Embryonic facial prominence (tissue), 1 donor: Measurements from ENCODE around the gene KRTAP12-4.
"Not testable (repeated sequence)": the region's sequence is repeated elsewhere in the genome, so short reads cannot be mapped to it uniquely, and the experiment has no call there.

Experiments
- DNase-seq: peaks from one replicate; pipeline ENCODE4 v3.0.0-alpha.2; 2016; ENCODE audit errors: extremely low spot score

The KRTAP12-4 gene

GRCh38 chr21:44632067-44632466, 22.4 kb downstream of the KRTAP12-4 start:
- DNase-seq, result no peak

- DNase-seq, result no peak
Observed at GRCh38 chr21:44630440-44630839, 24.0 kb downstream of the KRTAP12-4 start.

GRCh38 chr21:44628707-44629391, 25.6 kb downstream of the KRTAP12-4 start:
- no peak for DNase-seq

GRCh38 chr21:44627831-44628233, 26.6 kb downstream of the KRTAP12-4 start:
- not testable (repeated sequence) for DNase-seq

GRCh38 chr21:44627181-44627822, 27.2 kb downstream of the KRTAP12-4 start:
- not testable (repeated sequence) for DNase-seq

GRCh38 chr21:44626673-44627143, 27.8 kb downstream of the KRTAP12-4 start, which contains the start of gene KRTAP10-9:
KRTAP10-9 (plus strand) TSS chr21:44627093; CDS start chr21:44627172, 79 bp downstream.
- no peak for DNase-seq

GRCh38 chr21:44626262-44626661, 28.2 kb downstream of the KRTAP12-4 start:
- no peak for DNase-seq

- DNase-seq, result no peak
Observed at GRCh38 chr21:44625756-44626155, 28.7 kb downstream of the KRTAP12-4 start.

GRCh38 chr21:44623575-44623974, 30.9 kb downstream of the KRTAP12-4 start:
- no peak for DNase-seq

GRCh38 chr21:44619886-44620285, 34.6 kb downstream of the KRTAP12-4 start:
- no peak for DNase-seq

GRCh38 chr21:44618909-44619308, 35.5 kb downstream of the KRTAP12-4 start:
- DNase-seq, result no peak

GRCh38 chr21:44618504-44618903, 36.0 kb downstream of the KRTAP12-4 start:
- no peak for DNase-seq

- no peak for DNase-seq
Observed at GRCh38 chr21:44617071-44617501, 37.4 kb downstream of the KRTAP12-4 start.

GRCh38 chr21:44616591-44616926, 37.9 kb downstream of the KRTAP12-4 start:
- no peak for DNase-seq

GRCh38 chr21:44615911-44616590, 38.4 kb downstream of the KRTAP12-4 start:
- no peak for DNase-seq

- DNase-seq, result no peak
Observed at GRCh38 chr21:44615466-44615865, 39.0 kb downstream of the KRTAP12-4 start.

- no peak for DNase-seq
Observed at GRCh38 chr21:44614961-44615391, 39.5 kb downstream of the KRTAP12-4 start.

GRCh38 chr21:44614161-44614631, 40.3 kb downstream of the KRTAP12-4 start:
- DNase-seq, result no peak

GRCh38 chr21:44613386-44614155, 40.9 kb downstream of the KRTAP12-4 start:
- DNase-seq, result no peak

GRCh38 chr21:44612669-44613229, 41.7 kb downstream of the KRTAP12-4 start:
- no peak for DNase-seq

- no peak for DNase-seq
Observed at GRCh38 chr21:44612029-44612486, 42.4 kb downstream of the KRTAP12-4 start, which contains the start of gene KRTAP10-8. KRTAP10-8 (plus strand) TSS chr21:44612079; CDS start chr21:44612101, 22 bp downstream.
